ENCODE data around the gene ABCC12.

ABCC12 gene

DNA sequence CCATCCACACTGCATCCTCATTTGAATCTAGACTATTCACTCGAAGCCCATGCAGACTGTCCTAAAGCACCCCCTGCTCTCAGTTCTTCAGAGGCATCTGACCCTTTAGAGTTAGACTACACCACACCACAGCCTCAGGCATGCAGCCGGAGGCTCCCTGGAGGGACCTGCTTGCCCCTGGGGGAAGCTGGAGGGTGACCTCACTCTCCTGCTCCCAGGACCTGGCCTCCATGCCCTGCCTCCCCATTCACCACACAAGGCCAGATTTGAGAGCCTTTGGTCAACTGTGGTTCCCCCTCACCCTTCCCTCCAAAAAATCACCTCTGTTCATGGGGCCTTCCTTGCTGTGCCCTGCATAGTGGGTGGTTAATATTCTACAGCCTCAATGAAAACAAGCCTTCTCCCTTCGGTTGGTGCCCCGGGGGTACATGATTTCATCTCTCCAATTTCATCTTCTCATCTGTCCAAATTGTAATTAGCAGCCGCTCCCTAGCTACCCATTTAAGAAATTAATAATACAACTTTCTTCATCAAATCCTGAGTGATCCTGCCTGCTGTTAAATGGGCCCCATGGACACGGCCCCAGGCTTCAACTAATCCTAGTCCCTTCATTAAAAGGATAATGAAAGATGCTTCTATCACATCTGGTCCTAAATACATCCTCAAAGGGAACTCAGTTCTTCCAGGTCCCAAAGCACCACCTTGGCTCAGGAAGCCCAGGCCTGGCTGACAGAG lies 24.4 kb downstream of the ABCC12 start:
- DNase-seq (ENCODE audit: low read depth): no peak

DNA sequence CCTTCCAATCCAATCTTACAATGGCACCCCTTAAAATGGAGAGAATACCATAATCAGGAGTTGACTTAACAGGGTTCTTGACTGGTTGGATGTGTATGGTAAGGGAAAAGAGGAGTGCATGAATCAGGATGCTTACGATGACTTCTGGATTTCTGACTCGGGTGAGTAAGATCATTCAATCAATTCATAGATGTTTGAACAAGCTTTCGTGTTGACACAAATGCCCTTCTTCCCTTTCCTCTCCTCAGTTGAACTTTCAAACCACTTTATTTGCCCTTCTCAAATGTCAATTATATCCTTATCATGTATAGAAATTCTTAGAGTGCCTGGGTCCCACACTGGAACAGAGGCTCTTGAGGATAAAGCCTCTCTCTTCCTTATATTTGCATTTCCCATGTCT lies 25.9 kb downstream of the ABCC12 start:
- no peak for DNase-seq (ENCODE audit: low read depth)

DNA sequence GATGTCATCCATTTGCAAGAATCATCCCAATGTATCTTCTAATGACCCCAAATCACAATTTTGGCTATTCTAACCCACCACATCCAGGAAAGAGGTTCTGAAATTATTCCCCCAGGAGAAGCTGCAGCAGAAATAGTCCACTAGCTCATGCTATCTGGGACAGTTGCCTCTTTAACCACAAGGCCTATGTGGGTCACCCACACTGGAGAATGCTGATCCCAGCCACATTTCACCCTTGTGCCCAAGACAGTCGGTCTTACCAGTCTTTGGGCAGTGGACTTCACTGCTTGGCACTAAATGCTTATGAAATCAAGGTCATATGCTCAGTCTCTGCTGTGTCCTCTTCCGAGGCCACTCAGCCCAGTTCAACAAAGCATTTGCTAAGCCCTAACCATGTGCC lies 27.0 kb downstream of the ABCC12 start:
- DNase-seq (ENCODE audit: low read depth): no peak

DNA sequence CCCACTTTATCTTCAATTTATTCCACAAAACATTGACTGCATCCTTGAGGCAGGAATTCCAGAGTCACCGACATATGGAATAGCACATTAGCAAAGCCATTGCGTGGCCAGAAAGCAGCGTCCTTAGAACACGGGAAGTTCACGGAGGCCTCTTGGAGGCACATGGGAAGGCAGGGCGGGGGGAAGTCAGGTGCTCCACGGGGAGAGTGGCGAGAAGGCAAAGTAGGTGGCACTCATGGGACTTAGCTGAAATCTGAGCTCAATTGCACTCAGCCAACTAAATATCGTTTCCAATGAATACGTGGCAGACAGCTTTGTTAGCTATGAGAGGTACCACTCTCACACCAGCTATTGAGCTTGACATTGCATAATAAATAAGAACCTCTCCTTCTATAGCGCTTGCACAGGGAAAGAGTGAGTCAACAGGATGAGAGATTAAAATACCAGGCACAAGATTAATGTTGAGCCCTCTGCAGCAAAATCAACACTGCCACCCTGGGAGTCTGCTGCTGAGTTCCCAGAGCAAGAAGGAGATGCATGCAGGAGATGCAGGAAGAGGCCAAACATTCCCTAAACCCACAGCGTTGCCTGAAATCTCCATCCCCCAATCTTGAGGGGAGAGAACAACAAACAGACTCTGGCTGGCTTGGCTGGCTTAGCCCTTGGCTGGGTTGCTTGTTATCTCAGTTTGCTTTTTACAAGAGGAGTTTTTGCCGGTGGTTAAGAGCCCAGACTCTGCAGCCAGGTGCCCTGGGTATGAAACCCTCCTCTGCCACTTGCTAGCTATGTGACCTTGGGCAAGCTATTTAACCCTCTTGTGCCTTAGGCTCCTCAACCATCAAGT lies 28.8 kb downstream of the ABCC12 start:
- DNase-seq (ENCODE audit: low read depth): no peak

DNA sequence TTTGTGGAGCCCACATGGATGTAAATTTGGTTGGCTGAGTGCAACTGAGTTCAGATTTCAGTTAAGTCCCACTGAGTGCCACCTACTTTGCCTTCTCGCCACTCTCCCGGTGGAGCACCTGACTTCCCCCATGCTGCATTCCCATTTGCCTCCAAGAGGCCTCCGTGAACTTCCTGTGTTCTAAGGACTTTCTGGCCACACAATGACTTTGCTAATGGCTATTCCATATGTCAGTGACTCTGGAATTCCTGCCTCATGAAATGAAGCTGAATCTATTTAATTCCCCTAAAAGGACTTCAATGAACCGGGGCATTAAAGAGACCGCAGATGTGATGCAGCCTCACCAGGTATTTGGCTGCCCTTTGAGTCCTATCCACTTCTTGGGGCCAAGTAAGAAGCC lies 29.9 kb downstream of the ABCC12 start:
- DNase-seq (ENCODE audit: low read depth): no peak

DNA sequence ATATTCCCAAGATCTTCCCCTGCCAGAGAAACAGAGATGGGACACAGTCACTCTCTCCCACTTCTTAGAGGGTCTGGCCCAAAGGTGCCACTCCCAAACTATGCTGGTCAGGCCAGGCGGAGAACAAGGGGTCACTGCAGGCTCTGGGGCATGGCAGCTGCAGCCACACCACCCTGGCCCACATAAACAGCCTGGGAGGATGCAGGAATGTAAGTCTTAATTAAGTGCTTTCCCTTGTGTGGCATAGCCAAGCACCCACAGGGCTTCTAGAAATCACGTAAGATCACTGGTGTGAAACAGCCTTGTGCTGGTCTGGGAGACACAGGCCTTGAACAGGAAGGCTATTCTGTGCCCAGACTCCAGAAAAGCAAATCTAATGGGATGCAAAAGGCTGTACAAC lies 31.5 kb downstream of the ABCC12 start:
- DNase-seq (ENCODE audit: low read depth): no peak

DNA sequence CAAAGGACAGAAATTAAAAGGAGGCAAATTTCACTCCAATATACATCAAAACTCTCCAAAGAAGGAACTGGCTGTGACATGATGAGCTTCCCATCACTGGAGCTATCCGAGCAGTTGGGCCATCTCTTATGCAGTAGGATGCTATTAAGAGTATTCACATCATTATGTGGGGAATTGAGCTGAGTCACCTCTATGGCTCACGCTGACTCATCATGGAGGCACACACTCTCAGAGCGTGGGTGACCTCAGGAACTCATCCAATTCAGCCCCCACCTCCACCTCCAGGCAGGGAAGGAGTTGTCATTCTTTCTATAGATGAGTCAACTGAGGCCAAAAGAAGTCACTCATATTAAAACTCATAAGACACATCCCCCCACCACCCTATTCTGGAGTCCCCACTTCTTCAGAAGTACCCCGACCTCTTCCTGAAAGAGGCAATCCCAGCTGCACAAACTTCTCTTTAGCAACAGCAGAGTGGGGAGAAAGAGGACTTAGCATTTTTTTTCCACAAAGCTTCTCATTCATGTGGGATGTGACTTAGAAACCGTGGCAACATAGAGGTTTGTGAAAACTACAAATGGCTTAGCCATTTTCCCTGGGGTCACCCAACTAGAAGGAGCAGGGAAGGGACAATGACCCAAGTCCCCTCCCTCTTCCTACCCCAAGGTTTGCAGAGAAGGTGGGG lies 32.5 kb downstream of the ABCC12 start:
- peak; percentile 41 for DNase-seq (ENCODE audit: low read depth)

DNA sequence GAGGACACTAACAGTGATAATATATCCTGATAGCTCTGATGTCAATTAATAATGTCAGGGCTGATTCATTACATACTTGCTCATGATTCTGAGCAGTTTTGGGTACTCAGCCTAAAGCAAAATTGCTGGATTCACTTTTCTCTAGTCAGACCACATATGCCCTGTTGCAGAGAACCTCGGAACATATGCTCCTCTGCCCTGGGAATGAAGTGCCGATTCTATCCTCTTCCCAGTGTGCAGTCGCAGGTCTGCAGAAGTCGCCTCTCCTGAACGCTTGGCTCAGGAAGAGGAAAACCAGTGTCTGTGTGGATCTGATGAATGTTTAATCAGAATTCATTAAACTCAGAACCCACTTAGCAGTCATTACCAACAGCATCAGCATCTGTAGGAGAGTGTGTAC lies 34.5 kb downstream of the ABCC12 start:
- no peak for DNase-seq (ENCODE audit: low read depth)

DNA sequence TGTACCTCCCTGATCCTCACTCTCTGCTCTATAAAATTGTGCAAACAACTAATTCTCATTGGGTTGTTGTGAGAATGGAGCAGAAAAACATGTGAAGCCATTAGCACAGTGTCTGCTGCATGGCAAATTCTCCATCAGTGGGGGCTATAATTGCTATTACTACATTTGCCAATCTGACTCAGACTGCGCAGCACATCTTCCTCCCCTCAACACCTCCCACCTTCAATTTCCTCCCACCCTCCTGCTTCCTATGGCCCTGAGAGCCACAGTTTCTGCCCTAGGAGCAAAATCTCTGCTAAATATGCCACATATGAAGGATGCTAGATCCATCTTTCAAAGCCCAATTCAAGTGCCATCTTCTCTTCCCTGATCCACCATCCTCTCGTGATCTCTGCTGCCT lies 37.0 kb downstream of the ABCC12 start:
- DNase-seq (ENCODE audit: low read depth): no peak

DNA sequence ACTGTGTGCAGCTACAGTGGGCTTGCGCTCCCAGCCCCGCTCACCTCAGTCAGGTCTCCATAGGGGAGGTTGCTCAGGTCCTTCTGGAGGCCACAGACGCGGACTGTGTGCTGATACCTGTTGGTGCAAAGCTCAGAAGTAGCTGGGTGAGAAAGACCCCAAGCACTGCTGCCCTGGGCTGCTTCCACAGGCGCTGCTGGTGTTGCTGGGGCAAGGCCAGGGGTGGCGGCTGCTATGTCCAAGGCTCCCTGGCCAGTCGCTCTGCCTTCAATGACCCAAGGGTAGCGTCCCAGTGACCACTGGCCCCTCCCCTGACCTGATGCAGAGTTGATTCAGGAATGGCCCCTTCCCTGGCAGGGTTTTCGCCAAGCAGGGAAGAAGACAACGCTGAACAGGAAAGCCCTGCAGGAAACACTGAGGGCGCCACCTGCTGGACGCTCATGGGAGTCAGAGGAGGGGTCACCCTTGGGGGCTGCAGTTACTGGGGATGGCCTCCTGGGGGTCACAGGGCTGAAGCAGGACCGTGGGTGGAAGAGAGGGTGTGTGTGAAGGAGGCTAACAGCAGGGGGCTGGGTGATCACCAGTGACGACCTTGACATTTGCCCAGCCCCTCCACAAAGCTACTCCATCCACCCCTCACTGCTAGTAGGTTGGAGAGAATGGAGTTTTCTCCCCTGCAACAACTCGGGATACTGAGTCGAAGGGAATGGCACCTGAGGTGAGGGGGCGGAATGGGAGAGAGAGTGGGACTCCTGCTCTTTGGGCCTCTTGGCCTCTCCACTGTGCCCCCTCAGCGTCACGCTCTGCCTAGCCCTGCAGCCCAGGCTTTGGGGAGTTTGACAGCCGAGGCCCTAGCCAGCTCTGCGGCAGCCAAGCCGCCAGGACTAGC lies 38.3 kb downstream of the ABCC12 start:
- DNase-seq (ENCODE audit: low read depth): peak; percentile 34

DNA sequence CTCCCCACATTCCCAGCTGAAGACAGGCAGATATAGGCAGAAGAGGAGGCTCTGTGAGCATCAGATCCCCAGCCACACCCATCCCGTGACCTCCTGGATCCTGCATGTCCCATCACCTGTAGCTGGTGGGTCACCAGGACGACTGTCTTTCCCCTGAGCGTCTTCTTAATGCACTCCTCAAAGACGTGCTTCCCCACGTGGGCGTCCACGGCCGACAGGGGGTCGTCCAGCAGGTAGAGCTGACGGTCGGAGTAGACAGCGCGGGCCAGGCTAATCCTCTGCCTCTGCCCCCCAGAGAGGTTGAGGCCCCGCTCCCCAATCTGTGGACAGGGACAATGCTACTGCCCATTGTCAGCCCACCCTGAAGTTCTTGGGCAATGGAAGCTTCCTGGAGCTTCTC lies 40.5 kb downstream of the ABCC12 start:
- no peak for DNase-seq (ENCODE audit: low read depth)

DNA sequence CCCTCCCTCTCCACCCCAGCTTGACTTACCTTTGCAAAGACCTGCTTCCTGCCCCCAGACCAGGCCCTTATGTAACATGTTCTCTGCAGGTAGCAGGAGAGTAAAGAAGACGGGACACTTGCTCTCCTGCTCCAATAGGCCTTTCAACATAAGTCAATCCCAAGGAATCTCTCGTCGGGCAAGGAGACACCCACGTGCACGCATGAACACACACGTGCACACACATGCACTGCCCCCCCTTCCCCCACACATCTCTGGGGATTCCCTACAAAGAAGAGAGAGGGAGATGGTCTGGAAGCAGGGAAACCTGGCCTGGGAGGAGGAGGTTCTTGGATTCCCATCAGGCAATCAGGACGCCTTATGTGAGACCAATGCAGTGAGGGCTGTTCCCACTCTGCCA lies 41.4 kb downstream of the ABCC12 start:
- no peak for DNase-seq (ENCODE audit: low read depth)

DNA sequence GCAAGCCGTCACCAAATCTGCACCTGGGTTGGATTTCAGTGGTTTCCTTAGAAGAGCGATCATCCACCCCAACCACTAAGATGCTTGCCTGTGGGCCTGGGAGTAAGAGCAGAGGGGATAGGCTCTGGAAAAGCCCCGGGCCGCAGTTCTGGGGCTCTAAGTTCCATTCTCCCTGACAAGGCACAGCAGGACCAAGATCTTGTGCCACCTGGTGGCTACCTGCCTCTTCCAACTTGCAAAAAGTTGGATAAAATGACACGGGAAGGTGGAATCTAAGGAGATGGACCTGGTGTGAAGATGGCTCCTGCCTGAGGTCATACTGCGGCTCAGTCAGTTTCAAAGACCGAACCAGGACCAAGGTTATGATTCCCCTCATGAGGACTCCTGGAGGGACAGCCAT lies 42.3 kb downstream of the ABCC12 start:
- no peak for DNase-seq (ENCODE audit: low read depth)

DNA sequence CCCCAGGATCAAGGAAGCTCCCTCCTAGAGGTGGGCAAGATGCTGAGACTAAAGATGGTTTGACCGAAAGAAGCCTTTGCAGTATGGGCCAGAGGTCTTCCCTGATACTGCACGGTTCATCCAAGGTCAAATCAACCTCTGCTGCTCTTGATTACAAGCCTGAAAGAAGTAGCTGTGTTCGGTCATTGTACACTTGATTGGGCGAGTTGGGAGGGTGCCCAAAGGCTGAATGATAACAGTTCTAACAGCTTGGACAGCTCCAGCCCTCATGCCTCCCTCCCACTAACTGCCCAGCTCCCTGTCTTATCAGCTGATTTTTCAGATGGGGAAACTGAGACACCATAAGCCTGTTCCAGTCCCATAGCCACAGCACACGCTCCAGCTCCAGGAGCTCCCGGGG lies 42.8 kb downstream of the ABCC12 start:
- DNase-seq (ENCODE audit: low read depth): no peak

DNA sequence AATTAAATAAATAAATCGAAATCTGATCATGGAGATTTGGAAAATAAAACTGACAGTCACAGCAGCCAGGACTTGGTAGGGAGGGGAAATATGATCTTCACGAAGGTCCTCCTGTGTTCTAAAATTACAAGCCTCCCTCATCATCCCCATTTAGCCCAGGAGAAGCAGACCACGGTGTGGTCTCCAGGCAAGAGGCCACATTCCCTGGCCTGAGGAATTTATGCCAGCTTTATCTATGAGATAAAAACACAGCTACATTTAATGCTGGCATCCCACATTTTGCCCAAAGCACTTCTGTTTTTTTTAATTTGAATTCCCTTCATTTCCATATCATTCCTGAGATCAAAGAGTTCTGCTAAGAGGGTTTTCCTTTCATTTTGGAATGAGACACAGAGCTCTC lies 43.2 kb downstream of the ABCC12 start:
- DNase-seq (ENCODE audit: low read depth): no peak

DNA sequence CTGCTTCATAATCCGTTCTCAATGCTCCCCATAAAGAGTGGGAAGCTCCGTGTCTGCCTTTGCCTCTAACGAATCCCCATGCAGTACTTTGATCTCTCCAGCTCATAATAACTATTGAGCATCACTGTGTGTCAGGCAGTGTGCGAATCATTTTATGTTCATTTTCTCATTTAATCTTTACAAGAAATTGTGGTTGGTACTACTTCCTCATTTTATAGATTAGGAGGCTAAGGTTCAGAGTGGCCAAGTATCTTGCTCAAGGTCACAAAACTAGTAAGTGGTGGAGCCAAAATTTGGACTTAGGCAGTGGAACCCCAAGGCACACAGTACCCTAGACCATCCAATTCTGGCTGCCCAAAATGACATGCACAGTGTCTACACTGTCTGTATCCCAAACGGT lies 44.8 kb downstream of the ABCC12 start:
- no peak for DNase-seq (ENCODE audit: low read depth)

DNA sequence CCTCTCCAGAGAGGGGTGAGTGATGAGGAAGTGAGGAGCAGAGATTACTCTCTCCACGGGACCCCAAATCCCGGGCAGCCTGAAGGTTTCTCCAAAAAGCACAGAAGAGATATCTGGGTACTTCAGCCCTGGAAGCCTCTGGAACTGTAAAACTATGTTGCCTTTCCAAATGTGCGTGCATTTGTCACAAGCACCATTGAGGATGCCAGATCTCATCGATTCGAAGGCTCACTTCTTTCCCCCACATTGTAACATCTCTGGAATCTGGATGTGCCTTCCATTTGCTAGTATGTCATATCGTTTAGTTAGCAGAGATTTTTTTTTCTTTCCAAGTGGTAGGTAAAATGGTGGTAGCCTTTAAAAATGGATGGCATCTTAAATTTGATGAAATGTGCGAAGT lies 45.8 kb downstream of the ABCC12 start:
- DNase-seq (ENCODE audit: low read depth): no peak

DNA sequence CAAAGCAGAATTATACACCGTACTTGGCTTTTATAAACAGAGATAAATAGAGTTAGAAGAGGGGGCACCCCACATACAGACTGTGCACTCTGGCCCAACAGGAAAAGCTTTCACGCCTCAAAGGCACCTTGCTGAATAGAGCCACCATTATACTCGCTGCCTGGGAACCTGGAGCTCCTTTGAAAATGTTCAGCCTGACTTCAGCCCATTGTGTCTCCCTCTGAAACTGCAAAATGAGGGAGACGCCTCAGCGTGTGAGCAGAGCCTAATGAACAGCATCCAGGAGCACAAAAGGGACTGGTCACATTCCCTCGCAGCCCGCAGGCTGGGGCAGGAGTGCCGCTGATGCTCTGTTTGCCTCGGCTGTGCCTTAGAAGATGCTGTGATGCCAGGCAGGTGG lies 46.3 kb downstream of the ABCC12 start:
- no peak for DNase-seq (ENCODE audit: low read depth)

DNA sequence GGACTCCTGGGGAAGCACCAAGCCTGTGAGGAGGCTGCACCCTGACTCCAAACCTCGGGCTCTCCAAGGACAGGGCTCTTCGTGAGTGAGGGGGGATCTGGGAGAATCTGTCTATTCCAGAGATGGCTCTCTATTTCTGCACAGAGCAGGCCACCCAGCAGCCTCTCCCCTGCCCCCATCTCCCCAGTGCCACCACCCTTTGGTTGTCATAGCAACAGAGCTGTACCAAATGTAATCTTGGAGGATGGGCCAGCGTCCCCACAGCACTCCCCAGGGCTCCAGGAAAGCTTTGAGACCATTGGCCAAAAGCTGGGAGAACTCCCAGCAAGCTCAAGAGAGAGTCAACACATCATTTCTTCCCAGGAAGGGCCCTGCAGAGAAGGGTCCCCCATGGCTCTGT lies 49.3 kb downstream of the ABCC12 start:
- DNase-seq (ENCODE audit: low read depth): no peak

Measured in activated T-helper 9 cell treated with anti-CD3 and anti-CD28 coated beads, Interleukin-2, amount 50 U/mL, for 16 hours (primary cell).